ENCODE measurements around the gene FNDC1. TPM values are rescaled to one million over a fixed set of nuclear protein-coding genes. Genes with fewer than 3 reads are reported as not detected.

FNDC1 gene
- total and polyA plus RNA-seq, 2 donors (not counting 1 experiment from before 2014, with no cell fraction given): not detected

- H3K4me1 ChIP-seq (ENCODE audit: control insufficient read depth in 2 of 2, insufficient read depth in 2 of 2, low read length in 2 of 2): no peaks in the 10 kb centered on the region
- Mint-ChIP-seq H3K9me3 (ENCODE audit: insufficient read depth) (no peaks in the 10 kb centered on the region), H3K4me3 (no peak overlapping the region), H3K27me3 (peaks cover 16% of the 10 kb centered on the region), H3K27ac (no peak overlapping the region), H3K4me1 (no peaks in the 10 kb centered on the region)
- TF ChIP-seq CTCF (IDR thresholded peaks at IDR 0.05): no peak
- no peak for TF ChIP-seq EZH2 (IDR thresholded peaks at IDR 0.05; ENCODE audit: borderline replicate concordance, insufficient read depth, low read depth, low read length, poor library complexity, severe bottlenecking)
- ATAC-seq (ENCODE audit: low read depth) (no peak), DNase-seq (no peak)
- H3K79me2 ChIP-seq (ENCODE audit: control insufficient read depth, insufficient read depth, low read length): no peaks in the 10 kb centered on the region
- CTCF ChIA-PET: no interaction called here
- H3K4me3 ChIP-seq (ENCODE audit: control extremely low read depth in 1 of 5, extremely low read depth in 1 of 5, insufficient read depth in 1 of 5, low read depth in 2 of 5, low read length in 4 of 5): no peak overlapping the region
- H3K27ac ChIP-seq (ENCODE audit: low read length in 2 of 2): no peak overlapping the region
- H3K9me3 ChIP-seq (ENCODE audit: control extremely low read depth in 1 of 3, control insufficient read depth in 2 of 3, insufficient read depth in 1 of 3, low read length in 2 of 3): no peaks in the 10 kb centered on the region
- no peak overlapping the region for H2AFZ ChIP-seq (ENCODE audit: insufficient read depth, low read depth, low read length, poor library complexity, severe bottlenecking)
- H3K36me3 ChIP-seq (replicated peaks in 1 of 2; ENCODE audit: control extremely low read depth in 1 of 2, control insufficient read depth in 1 of 2, extremely low read depth in 1 of 2, insufficient read depth in 2 of 2, low read length in 1 of 2): no peaks in the 10 kb centered on the region
- intact Hi-C loops (cut with micrococcal nuclease): no loop called here
- no peak overlapping the region for H3K9ac ChIP-seq (ENCODE audit: low read length)
- no peaks in the 10 kb centered on the region for H3K27me3 ChIP-seq (replicated peaks in 1 of 4; ENCODE audit: control extremely low read depth in 1 of 4, control insufficient read depth in 3 of 4, insufficient read depth in 4 of 4, low read length in 3 of 4)
- WGBS (ENCODE audit: insufficient coverage): 87% methylated on average over 3 of the region's 9 CpGs
- H4K20me1 ChIP-seq (ENCODE audit: control insufficient read depth, insufficient read depth, low read length, poor library complexity, severe bottlenecking): no peaks in the 10 kb centered on the region
- POLR2A ChIA-PET: no interaction called here
- no peak overlapping the region for H3K4me2 ChIP-seq (replicated peaks; ENCODE audit: low read depth, low read length, poor library complexity, severe bottlenecking)
Measured at GRCh38 chr6:159203304-159204005, 34.3 kb downstream of the FNDC1 start.

DNA sequence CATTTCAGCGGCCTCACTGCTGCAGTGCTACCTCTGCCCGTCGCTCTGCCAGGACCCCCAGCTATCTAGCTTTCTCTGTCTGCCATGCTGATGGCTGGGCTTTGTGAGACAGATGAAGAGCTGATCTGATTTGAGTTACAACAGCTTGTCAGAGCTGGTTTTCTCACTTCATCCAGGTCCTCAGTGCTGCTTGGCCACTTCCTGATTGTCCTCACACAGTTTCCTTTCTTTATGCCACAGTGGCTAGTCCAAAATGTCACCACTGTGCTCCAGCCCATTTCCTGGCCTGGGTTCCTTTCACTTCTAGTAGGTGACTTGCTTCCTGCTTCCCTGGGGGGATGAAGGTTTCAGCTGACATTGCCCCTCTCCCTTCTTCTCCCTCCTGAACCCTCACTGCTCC, 35.4 kb downstream of the FNDC1 start:
- DNase-seq: no peak
- Histone ChIP-seq H3K4me1 (ENCODE audit: control insufficient read depth in 2 of 2, insufficient read depth in 2 of 2, low read length in 2 of 2) (no peaks in the 10 kb centered on the region), H3K4me3 (ENCODE audit: control extremely low read depth in 1 of 5, extremely low read depth in 1 of 5, insufficient read depth in 1 of 5, low read depth in 2 of 5, low read length in 4 of 5) (no peak overlapping the region), H3K4me2 (replicated peaks; ENCODE audit: low read depth, low read length, poor library complexity, severe bottlenecking) (no peak overlapping the region), H3K9ac (ENCODE audit: low read length) (no peak overlapping the region), H4K20me1 (ENCODE audit: control insufficient read depth, insufficient read depth, low read length, poor library complexity, severe bottlenecking) (no peaks in the 10 kb centered on the region), H2AFZ (ENCODE audit: insufficient read depth, low read depth, low read length, poor library complexity, severe bottlenecking) (no peak overlapping the region), H3K36me3 (replicated peaks in 1 of 2; ENCODE audit: control extremely low read depth in 1 of 2, control insufficient read depth in 1 of 2, extremely low read depth in 1 of 2, insufficient read depth in 2 of 2, low read length in 1 of 2) (no peaks in the 10 kb centered on the region), H3K27ac (ENCODE audit: low read length in 2 of 2) (no peak overlapping the region), H3K9me3 (ENCODE audit: control extremely low read depth in 1 of 3, control insufficient read depth in 2 of 3, insufficient read depth in 1 of 3, low read length in 2 of 3) (no peaks in the 10 kb centered on the region), H3K27me3 (replicated peaks in 1 of 4; ENCODE audit: control extremely low read depth in 1 of 4, control insufficient read depth in 3 of 4, insufficient read depth in 4 of 4, low read length in 3 of 4) (no peaks in the 10 kb centered on the region), H3K79me2 (ENCODE audit: control insufficient read depth, insufficient read depth, low read length) (no peaks in the 10 kb centered on the region)
- no peak for ATAC-seq (ENCODE audit: low read depth)
- WGBS (ENCODE audit: insufficient coverage): 89% methylated on average over 3 of the region's 3 CpGs
- Mint-ChIP-seq H3K9me3 (ENCODE audit: insufficient read depth) (no peaks in the 10 kb centered on the region), H3K4me1 (no peaks in the 10 kb centered on the region), H3K27me3 (peaks cover 16% of the 10 kb centered on the region), H3K4me3 (no peak overlapping the region), H3K27ac (no peak overlapping the region)
- TF ChIP-seq EZH2 (IDR thresholded peaks at IDR 0.05; ENCODE audit: borderline replicate concordance, insufficient read depth, low read depth, low read length, poor library complexity, severe bottlenecking): no peak
- TF ChIP-seq CTCF (IDR thresholded peaks at IDR 0.05): no peak
- POLR2A ChIA-PET: no interaction called here
- CTCF ChIA-PET: no interaction called here
- intact Hi-C loops (cut with micrococcal nuclease): no loop called here

All from B cell (primary cell).